Smooth muscle cell (in vitro differentiated cells): Measurements from ENCODE around the gene BICD1. TPM values are rescaled to one million over a fixed set of nuclear protein-coding genes. Genes with fewer than 3 reads are reported as not detected.

Experiments
- DNase-seq: peaks from one replicate; lab custom pipeline; 2025; ENCODE audit not compliant: unreplicated experiment; lab: John Stamatoyannopoulos, UW
- H2AFZ ChIP-seq: fragments of 200-600 bp; sonication (generic); 2 replicates; pipeline ENCODE4 v1.6.0; 2016; ENCODE audit warnings: antibody characterized with exemption, low read depth, mild to moderate bottlenecking
- H3F3A ChIP-seq: fragments of 200-600 bp; sonication (generic); 2 replicates; pipeline ENCODE4 v1.6.0; 2017; ENCODE audit warnings: antibody characterized with exemption, low read depth
- H3K27ac ChIP-seq: fragments of 200-600 bp; sonication (generic); 2 replicates; pipeline ENCODE4 v1.5.1; 2016; ENCODE audit warnings: low read depth, mild to moderate bottlenecking
- H3K27me3 ChIP-seq: fragments of 200-600 bp; sonication (generic); 2 replicates; pipeline ENCODE4 v1.6.1; 2016; ENCODE audit warnings: low read depth, mild to moderate bottlenecking
- H3K36me3 ChIP-seq: fragments of 200-600 bp; sonication (generic); 2 replicates; pipeline ENCODE4 v1.5.1; 2016; ENCODE audit warnings: low read depth
- H3K4me1 ChIP-seq: fragments of 200-600 bp; sonication (generic); 2 replicates; pipeline ENCODE4 v1.5.1; 2016; ENCODE audit warnings: low read depth
- H3K4me2 ChIP-seq: fragments of 200-600 bp; sonication (generic); 2 replicates; pipeline ENCODE4 v1.6.0; 2016; ENCODE audit warnings: mild to moderate bottlenecking
- H3K4me3 ChIP-seq: fragments of 200-600 bp; sonication (generic); 2 replicates; pipeline ENCODE4 v1.5.1; 2016; ENCODE audit warnings: mild to moderate bottlenecking
- H3K79me2 ChIP-seq: fragments of 200-600 bp; sonication (generic); 2 replicates; pipeline ENCODE4 v1.6.0; 2016; ENCODE audit warnings: low read depth, mild to moderate bottlenecking
- H3K9ac ChIP-seq: fragments of 200-600 bp; sonication (generic); 2 replicates; pipeline ENCODE4 v1.6.0; 2016; ENCODE audit warnings: low read depth
- H3K9me3 ChIP-seq: fragments of 200-600 bp; sonication (generic); replicated peaks from 2 replicates; pipeline ENCODE4 v1.5.1; 2016; ENCODE audit warnings: low read depth
- H4K20me1 ChIP-seq: fragments of 200-600 bp; sonication (generic); 2 replicates; pipeline ENCODE4 v1.6.0; 2016; ENCODE audit warnings: low read depth
- CTCF ChIP-seq: fragments of 200-600 bp; sonication (generic); IDR thresholded peaks from 2 replicates; pipeline ENCODE4 v1.5.1; 2017; ENCODE audit warnings: borderline replicate concordance, mild to moderate bottlenecking, antibody characterized with exemption; ENCODE audit not compliant: insufficient read depth, poor library complexity, severe bottlenecking
- WGBS: methylation state at CpG from one replicate; pipeline ENCODE4 v1.1.7; 2016; ENCODE audit warnings: low lambda C conversion rate; 5-methylcytosine and 5-hydroxymethylcytosine counted together
- polyA plus RNA-seq: library from polyadenylated mRNA; unstranded; fragments of >200 nt; fragmentation: Nextera tagmentation; extraction: Ambion mirVana; gene quantifications from 2 replicates; pipeline ENCODE4 v1.2.1, GENCODE V29; 2016
- total RNA-seq: library from RNA; depleted of rRNA; stranded (reverse); fragments of >200 nt; gene quantifications from 2 replicates; pipeline ENCODE4 v1.2.3, GENCODE V29; 2014

Gene BICD1
- total and polyA plus RNA-seq, 2 experiments from 2014 or later: 6.5 to 11.5 TPM

- no peaks in the 10 kb centered on the region for H4K20me1 ChIP-seq
Observed at GRCh38 chr12:32087306-32087705, 19.3 kb upstream of the BICD1 start.

GRCh38 chr12:32089156-32089555 lies 17.5 kb upstream of the BICD1 start:
- no peak for DNase-seq
- H3F3A ChIP-seq: no peaks in the 10 kb centered on the region
- no peaks in the 10 kb centered on the region for H3K79me2 ChIP-seq
- no peak for TF ChIP-seq CTCF
- H3K9ac ChIP-seq: no peak overlapping the region
- 91% methylated on average over 5 of the region's 5 CpGs for WGBS
- H3K4me1 ChIP-seq: peaks cover 6% of the 10 kb centered on the region
- H3K27me3 ChIP-seq: no peaks in the 10 kb centered on the region
- no peak overlapping the region for H3K27ac ChIP-seq
- H2AFZ ChIP-seq: no peak overlapping the region
- H3K4me3 ChIP-seq: no peak overlapping the region
- no peak overlapping the region for H3K4me2 ChIP-seq
- no peaks in the 10 kb centered on the region for H3K36me3 ChIP-seq
- H4K20me1 ChIP-seq: no peaks in the 10 kb centered on the region
- H3K9me3 ChIP-seq: no peaks in the 10 kb centered on the region

More at GRCh38 chr12:32087306-32087705, 19.3 kb upstream of the BICD1 start:
- Histone ChIP-seq H3K36me3 (no peaks in the 10 kb centered on the region), H3K4me2 (no peak overlapping the region), H3K27me3 (no peaks in the 10 kb centered on the region), H3K9me3 (no peaks in the 10 kb centered on the region), H3F3A (no peaks in the 10 kb centered on the region), H3K4me1 (peaks cover 6% of the 10 kb centered on the region), H2AFZ (no peak overlapping the region), H3K9ac (no peak overlapping the region), H3K79me2 (no peaks in the 10 kb centered on the region), H3K27ac (no peak overlapping the region), H3K4me3 (no peak overlapping the region)
- no peak for DNase-seq
- 65% methylated on average over 5 of the region's 5 CpGs for WGBS
- TF ChIP-seq CTCF: no peak

DNA sequence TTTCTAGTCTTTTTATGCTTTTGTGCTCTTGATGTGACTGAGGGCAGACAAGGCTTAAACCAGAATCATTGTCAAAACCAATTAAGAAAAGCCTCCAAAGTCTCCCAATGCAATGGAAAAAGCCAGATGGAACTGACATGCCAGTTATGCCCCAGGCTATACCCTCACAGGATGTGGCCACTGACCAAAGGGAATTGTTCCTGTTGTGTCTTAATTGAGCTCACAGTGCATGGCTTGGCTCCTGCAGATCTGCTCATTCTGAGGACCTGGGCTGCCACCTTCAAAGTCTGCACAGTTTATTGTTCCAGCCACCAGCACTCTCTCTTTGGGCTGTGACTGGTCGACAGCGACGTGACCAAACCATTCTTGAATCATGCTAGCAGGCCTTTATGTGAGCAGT lies 17.1 kb upstream of the BICD1 start:
- no peak overlapping the region for H2AFZ ChIP-seq
- no peak overlapping the region for H3K4me2 ChIP-seq

More for the DNA sequence above, 17.1 kb upstream of the BICD1 start:
- WGBS: 57% methylated on average over 3 of the region's 3 CpGs
- no peak overlapping the region for H3K4me3 ChIP-seq
- no peaks in the 10 kb centered on the region for H3K9me3 ChIP-seq
- H4K20me1 ChIP-seq: no peaks in the 10 kb centered on the region
- no peak for DNase-seq
- TF ChIP-seq CTCF: no peak
- peaks cover 6% of the 10 kb centered on the region for H3K4me1 ChIP-seq
- H3K9ac ChIP-seq: no peak overlapping the region
- H3F3A ChIP-seq: no peaks in the 10 kb centered on the region
- no peak overlapping the region for H3K27ac ChIP-seq
- no peaks in the 10 kb centered on the region for H3K79me2 ChIP-seq
- H3K36me3 ChIP-seq: no peaks in the 10 kb centered on the region
- no peaks in the 10 kb centered on the region for H3K27me3 ChIP-seq
